ENCODE data around the gene SRD5A1.

The SRD5A1 gene, protein sequence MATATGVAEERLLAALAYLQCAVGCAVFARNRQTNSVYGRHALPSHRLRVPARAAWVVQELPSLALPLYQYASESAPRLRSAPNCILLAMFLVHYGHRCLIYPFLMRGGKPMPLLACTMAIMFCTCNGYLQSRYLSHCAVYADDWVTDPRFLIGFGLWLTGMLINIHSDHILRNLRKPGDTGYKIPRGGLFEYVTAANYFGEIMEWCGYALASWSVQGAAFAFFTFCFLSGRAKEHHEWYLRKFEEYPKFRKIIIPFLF

DNA sequence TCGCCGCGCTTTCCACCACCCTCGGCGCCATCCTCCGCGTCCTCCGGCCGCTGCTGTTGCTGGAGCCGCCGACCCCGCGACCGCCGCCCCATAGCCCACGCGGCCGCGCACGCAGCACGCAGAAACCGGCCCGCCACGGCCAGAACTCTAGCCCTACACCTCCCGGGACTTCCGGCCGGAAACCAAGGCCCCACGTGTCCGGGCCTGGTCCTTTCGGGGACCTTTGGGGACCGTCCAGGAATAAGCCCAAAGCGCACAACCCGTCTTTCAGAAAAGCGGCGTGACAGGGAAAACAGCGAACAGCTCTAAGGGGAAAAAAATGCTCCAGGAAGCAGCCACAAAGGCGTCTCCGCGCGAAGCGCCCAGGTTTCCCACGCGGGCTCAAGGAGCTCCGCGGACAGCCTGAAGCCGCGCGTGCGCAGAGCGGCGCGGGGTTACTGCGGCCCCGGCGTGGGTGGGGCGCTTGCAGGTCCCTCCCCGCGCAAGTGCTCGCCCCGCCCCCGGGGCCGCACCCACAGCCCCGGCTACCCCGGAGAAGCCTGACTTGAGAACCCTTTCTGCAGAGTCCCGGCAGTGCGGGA is at the start of gene SRD5A1, which contains the start of gene NSUN2:
Gene SRD5A1, plus strand, starts transcription at position 553 of the 581 bp plus-strand sequence. CDS start 137 bp downstream, outside the sequence.
Gene NSUN2, minus strand, starts transcription at position 157 of the 581 bp plus-strand sequence. Its CDS starts 65 bp downstream, at position 92.
- Histone ChIP-seq H3K27me3 (ENCODE audit: control insufficient read depth, insufficient read depth, low read length) (no peaks in the 10 kb centered on the region), H3K27ac (ENCODE audit: low read length) (peak within 1 kb of the TSS; percentile 91), H3K9me3 (ENCODE audit: control insufficient read depth, low read depth, low read length) (no peaks in the 10 kb centered on the region), H3K36me3 (ENCODE audit: control insufficient read depth, low read depth, low read length) (peaks cover 33% of the 10 kb centered on the region), H3K4me1 (ENCODE audit: control insufficient read depth, low read depth, low read length) (no peaks in the 10 kb centered on the region), H3K9ac (ENCODE audit: low read length) (peak within 1 kb of the TSS; percentile 88), H3K4me3 (ENCODE audit: low read length) (peak within 1 kb of the TSS; percentile 87)

DNA sequence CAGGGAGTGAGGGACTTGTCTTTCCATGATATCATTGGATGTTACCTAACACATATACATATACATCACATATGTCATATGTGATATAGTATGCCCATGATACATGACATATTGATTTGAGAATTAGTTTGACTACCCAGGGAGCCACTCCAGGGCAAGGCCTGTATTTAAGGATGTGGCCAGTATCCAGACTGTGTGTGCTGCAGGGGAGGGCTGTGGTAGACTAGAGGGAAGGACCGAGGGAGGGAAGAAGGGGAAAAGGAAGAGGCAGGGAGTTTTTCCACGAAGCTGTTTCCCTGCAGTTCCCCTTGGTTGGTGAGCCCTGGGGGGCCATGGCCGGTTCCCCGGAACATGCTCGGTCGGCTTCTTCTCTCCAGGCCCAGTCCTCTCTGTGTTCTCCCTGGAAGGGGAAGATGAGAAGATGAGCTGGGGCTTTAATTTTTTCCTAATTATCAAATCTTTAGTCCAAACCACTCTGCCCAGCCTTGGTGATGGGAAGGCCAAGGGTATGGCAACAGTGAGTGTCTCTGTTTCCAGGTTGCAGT is 49.1 kb upstream of the SRD5A1 start:
- Histone ChIP-seq H3K4me3 (ENCODE audit: low read length) (no peak overlapping the region), H3K27me3 (ENCODE audit: control insufficient read depth, insufficient read depth, low read length) (peaks cover 33% of the 10 kb centered on the region), H3K9me3 (ENCODE audit: control insufficient read depth, low read depth, low read length) (no peaks in the 10 kb centered on the region), H3K27ac (ENCODE audit: low read length) (no peak overlapping the region), H3K36me3 (ENCODE audit: control insufficient read depth, low read depth, low read length) (no peaks in the 10 kb centered on the region), H3K9ac (ENCODE audit: low read length) (no peak overlapping the region), H3K4me1 (ENCODE audit: control insufficient read depth, low read depth, low read length) (no peaks in the 10 kb centered on the region)

DNA sequence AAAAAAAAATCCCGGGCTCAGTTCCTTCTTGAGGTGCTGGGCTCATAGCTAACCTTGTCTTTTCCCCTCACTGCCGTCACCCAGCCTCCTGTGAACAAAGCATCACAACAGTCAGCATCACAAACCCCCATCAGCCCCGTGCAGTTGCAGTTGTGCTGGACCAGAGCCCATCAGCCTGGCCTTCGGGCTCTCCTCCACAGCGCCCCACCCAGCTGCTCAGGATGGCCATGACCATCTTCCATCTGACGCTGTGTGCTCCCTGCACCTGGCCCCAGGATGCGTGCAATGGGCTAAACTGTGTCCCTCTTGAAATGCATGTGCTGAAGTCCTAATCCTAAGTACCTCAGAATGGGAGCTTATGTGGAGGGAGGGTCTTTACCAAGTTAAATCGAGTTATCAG is 48.5 kb upstream of the SRD5A1 start:
- H3K9me3 ChIP-seq (ENCODE audit: control insufficient read depth, low read depth, low read length): no peaks in the 10 kb centered on the region

DNA sequence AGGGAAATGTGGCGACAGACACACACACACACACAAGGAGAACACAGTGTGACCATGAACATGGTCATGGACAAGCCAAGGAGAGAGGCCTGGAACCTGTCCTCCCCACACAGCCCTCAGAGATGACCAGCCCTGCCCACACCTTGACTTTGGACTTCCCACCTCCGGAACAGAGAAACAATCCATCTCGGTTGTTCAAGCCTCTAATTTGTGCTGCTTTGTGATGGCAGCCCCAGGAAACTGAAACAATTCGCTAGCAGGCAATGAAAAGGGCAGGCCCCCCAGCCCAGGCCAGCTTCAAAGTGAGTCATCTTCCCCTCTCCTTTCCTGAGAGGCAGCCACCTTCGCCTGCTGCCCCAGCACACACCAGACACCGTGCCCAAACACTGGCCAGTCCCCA is 48.1 kb upstream of the SRD5A1 start:
- Histone ChIP-seq H3K9me3 (ENCODE audit: control insufficient read depth, low read depth, low read length) (no peaks in the 10 kb centered on the region), H3K36me3 (ENCODE audit: control insufficient read depth, low read depth, low read length) (no peaks in the 10 kb centered on the region), H3K27me3 (ENCODE audit: control insufficient read depth, insufficient read depth, low read length) (peaks cover 33% of the 10 kb centered on the region), H3K4me1 (ENCODE audit: control insufficient read depth, low read depth, low read length) (no peaks in the 10 kb centered on the region), H3K9ac (ENCODE audit: low read length) (no peak overlapping the region), H3K27ac (ENCODE audit: low read length) (no peak overlapping the region), H3K4me3 (ENCODE audit: low read length) (no peak overlapping the region)

More for the DNA sequence above, 48.5 kb upstream of the SRD5A1 start:
- Histone ChIP-seq H3K9ac (ENCODE audit: low read length) (no peak overlapping the region), H3K27ac (ENCODE audit: low read length) (no peak overlapping the region), H3K4me1 (ENCODE audit: control insufficient read depth, low read depth, low read length) (no peaks in the 10 kb centered on the region), H3K27me3 (ENCODE audit: control insufficient read depth, insufficient read depth, low read length) (peaks cover 33% of the 10 kb centered on the region), H3K36me3 (ENCODE audit: control insufficient read depth, low read depth, low read length) (no peaks in the 10 kb centered on the region), H3K4me3 (ENCODE audit: low read length) (no peak overlapping the region)

DNA sequence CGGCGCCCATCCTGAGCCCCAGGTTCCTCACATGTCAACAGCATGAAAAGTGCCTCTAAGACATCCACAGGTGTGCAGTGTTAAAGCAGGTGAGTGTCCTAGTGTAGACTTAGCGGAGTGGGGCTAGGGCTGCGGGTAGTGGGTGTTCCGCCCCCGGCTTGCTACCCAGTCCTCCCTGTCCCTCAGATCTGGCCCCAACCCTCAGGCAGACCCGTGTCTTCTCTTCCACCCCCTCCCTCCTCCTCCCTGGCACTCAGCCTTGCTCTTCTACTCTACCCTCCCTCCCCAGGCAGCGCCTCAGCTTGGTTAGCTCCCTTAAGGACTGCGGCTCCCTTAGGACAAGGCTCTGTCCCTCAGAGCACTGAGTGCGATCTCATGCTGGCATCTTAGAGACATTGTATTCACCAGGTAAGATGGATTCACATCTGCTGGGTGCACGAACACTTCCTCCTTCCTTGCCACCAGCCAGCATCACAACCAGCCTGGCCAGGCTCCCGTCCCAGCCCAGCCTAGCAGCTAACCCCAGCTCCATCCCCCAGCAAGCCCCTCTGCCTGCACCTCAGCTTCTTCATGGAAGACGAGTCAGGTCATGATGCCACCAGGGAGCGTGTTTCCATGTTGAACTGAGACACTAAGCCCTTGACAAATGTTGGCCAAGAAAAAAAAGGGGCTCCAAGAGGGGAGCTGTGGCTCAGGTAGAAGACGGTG is 47.1 kb upstream of the SRD5A1 start:
- Histone ChIP-seq H3K9me3 (ENCODE audit: control insufficient read depth, low read depth, low read length) (no peaks in the 10 kb centered on the region), H3K27me3 (ENCODE audit: control insufficient read depth, insufficient read depth, low read length) (peaks cover 33% of the 10 kb centered on the region), H3K4me1 (ENCODE audit: control insufficient read depth, low read depth, low read length) (no peaks in the 10 kb centered on the region), H3K36me3 (ENCODE audit: control insufficient read depth, low read depth, low read length) (no peaks in the 10 kb centered on the region), H3K27ac (ENCODE audit: low read length) (no peak overlapping the region), H3K4me3 (ENCODE audit: low read length) (no peak overlapping the region), H3K9ac (ENCODE audit: low read length) (no peak overlapping the region)

DNA sequence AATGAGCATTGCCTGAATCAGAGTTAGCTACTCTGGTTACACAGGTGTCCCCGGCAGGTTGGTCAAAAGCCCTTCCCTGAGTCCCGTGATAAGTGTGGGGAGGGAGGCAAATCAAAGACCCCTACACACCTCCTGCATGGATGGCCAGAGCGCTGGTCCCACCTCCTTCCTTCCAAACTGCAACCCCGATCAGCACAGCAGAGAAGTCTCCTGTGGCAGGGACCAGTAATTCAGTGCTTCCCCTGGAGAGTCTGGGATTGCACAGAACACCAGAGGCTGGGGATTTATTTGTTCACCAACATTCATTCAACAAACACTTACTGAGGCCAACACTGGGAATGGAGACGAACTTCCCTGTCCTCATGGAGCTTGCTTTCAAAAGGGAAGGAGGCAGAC is 46.6 kb upstream of the SRD5A1 start:
- H3K27ac ChIP-seq (ENCODE audit: low read length): no peak overlapping the region
- H3K4me1 ChIP-seq (ENCODE audit: control insufficient read depth, low read depth, low read length): no peaks in the 10 kb centered on the region
- H3K9me3 ChIP-seq (ENCODE audit: control insufficient read depth, low read depth, low read length): no peaks in the 10 kb centered on the region
- peaks cover 33% of the 10 kb centered on the region for H3K27me3 ChIP-seq (ENCODE audit: control insufficient read depth, insufficient read depth, low read length)
- no peak overlapping the region for H3K4me3 ChIP-seq (ENCODE audit: low read length)
- no peaks in the 10 kb centered on the region for H3K36me3 ChIP-seq (ENCODE audit: control insufficient read depth, low read depth, low read length)
- H3K9ac ChIP-seq (ENCODE audit: low read length): no peak overlapping the region

DNA sequence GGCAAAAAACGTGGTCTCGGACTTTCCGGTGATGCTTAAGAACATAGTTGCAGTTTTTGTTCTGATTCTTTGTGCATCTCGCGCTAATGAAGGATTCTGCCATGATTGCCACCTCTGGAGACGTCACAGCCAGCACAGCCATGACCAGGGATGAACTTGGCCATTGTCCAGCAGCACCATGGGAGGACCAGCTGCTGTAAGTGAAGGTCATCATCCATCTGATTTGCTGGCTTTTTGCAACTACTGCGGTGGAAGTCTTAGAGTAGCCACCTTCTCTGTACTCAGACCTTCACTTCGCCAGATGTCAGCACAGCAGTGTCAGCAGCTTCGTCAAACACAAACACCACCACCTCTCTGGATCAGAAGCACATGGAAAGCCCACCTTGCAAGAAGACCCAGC is 46.1 kb upstream of the SRD5A1 start:
- no peak overlapping the region for H3K27ac ChIP-seq (ENCODE audit: low read length)
- H3K36me3 ChIP-seq (ENCODE audit: control insufficient read depth, low read depth, low read length): no peaks in the 10 kb centered on the region
- H3K9me3 ChIP-seq (ENCODE audit: control insufficient read depth, low read depth, low read length): no peaks in the 10 kb centered on the region
- no peak overlapping the region for H3K9ac ChIP-seq (ENCODE audit: low read length)
- no peaks in the 10 kb centered on the region for H3K4me1 ChIP-seq (ENCODE audit: control insufficient read depth, low read depth, low read length)
- H3K27me3 ChIP-seq (ENCODE audit: control insufficient read depth, insufficient read depth, low read length): peaks cover 27% of the 10 kb centered on the region
- no peak overlapping the region for H3K4me3 ChIP-seq (ENCODE audit: low read length)

DNA sequence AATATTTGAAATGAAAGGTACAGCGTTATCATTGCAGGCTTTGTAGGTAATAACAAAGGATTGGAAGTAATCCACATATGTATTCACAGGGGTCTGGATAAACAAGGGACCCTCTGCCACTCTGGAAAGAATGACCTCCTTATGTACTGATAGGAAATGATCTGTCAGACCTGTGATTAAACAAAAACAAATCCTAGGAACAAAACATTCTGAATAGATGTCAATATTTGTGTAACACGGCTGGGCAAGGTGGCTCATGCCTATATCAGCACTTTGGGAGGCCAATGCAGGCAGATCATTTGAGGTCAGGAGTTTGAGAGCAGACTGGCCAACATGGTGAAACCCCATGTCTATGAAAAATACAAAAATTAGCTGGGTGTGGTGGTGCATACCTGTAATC is 42.7 kb upstream of the SRD5A1 start:
- no peak overlapping the region for H3K9ac ChIP-seq (ENCODE audit: low read length)
- H3K27me3 ChIP-seq (ENCODE audit: control insufficient read depth, insufficient read depth, low read length): no peaks in the 10 kb centered on the region
- no peak overlapping the region for H3K4me3 ChIP-seq (ENCODE audit: low read length)
- no peaks in the 10 kb centered on the region for H3K36me3 ChIP-seq (ENCODE audit: control insufficient read depth, low read depth, low read length)
- H3K9me3 ChIP-seq (ENCODE audit: control insufficient read depth, low read depth, low read length): no peaks in the 10 kb centered on the region
- no peak overlapping the region for H3K27ac ChIP-seq (ENCODE audit: low read length)
- H3K4me1 ChIP-seq (ENCODE audit: control insufficient read depth, low read depth, low read length): no peaks in the 10 kb centered on the region

DNA sequence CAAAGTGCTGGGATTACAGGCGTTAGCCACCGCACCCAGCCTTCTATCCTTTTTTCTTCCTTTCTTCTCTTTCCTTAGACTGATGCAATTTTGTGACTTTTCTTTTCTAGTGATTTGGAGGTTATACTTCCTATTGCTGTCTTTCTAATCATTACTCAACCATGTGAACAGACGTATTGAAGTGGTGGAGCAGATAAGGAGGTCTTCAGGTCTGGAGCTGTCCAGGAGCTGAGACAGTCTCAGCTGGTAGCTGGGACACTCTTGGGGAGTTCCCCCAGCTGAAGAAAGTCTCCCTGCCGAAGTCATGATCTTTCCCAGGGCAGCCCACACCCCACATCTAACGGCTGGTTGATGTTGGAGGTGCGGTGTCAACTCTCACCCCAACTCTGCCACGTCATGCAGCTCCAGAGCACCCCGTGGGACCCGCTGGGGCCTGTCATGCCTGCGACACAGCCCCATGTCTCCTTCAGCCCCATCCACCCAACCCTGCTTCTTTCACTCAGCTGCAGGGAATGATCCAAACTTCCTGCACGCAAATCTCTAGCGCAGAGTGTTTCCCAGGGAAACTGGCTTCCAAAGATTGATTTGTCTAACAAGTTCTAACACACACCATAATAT is 41.5 kb upstream of the SRD5A1 start:
- Histone ChIP-seq H3K9me3 (ENCODE audit: control insufficient read depth, low read depth, low read length) (no peaks in the 10 kb centered on the region), H3K9ac (ENCODE audit: low read length) (no peak overlapping the region), H3K36me3 (ENCODE audit: control insufficient read depth, low read depth, low read length) (no peaks in the 10 kb centered on the region), H3K4me3 (ENCODE audit: low read length) (no peak overlapping the region), H3K4me1 (ENCODE audit: control insufficient read depth, low read depth, low read length) (no peaks in the 10 kb centered on the region), H3K27ac (ENCODE audit: low read length) (no peak overlapping the region), H3K27me3 (ENCODE audit: control insufficient read depth, insufficient read depth, low read length) (no peaks in the 10 kb centered on the region)

DNA sequence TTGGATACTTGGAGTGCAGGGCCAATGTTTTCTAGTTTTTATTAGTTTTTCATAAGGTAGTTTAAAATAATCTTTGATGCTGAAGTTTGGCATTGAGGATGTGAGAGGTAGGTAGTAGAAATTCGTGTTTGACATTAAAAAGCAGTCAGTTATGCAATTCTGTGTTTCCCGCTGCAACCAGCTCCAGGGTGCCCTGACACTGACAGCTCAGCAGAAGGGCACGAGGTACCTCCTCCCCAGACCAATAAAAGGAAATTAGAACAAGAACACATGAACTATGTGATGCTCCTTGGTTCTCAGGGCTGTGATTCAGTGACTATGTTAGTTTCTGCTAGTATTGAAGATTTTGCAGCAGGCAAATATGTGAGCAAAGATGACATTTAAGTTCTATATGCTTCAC is 40.6 kb upstream of the SRD5A1 start:
- Histone ChIP-seq H3K4me1 (ENCODE audit: control insufficient read depth, low read depth, low read length) (no peaks in the 10 kb centered on the region), H3K4me3 (ENCODE audit: low read length) (no peak overlapping the region), H3K27me3 (ENCODE audit: control insufficient read depth, insufficient read depth, low read length) (no peaks in the 10 kb centered on the region), H3K9me3 (ENCODE audit: control insufficient read depth, low read depth, low read length) (no peaks in the 10 kb centered on the region), H3K36me3 (ENCODE audit: control insufficient read depth, low read depth, low read length) (peaks cover 5% of the 10 kb centered on the region), H3K9ac (ENCODE audit: low read length) (no peak overlapping the region), H3K27ac (ENCODE audit: low read length) (no peak overlapping the region)
